HepG2 (cell line): ENCODE measurements around the gene PDCD2L. TPM values are rescaled to one million over a fixed set of nuclear protein-coding genes. Genes with fewer than 3 reads are reported as not detected.

Source experiments
- CAMTA2 ChIP-seq: sonication (generic); formaldehyde crosslinking; IDR thresholded peaks from 2 replicates; pipeline ENCODE4 v1.4.0; 2020; ENCODE audit warnings: mild to moderate bottlenecking, missing genetic modification reagents, borderline replicate concordance
- CCDC6 ChIP-seq: sonication (generic); formaldehyde crosslinking; IDR thresholded peaks from 2 replicates; pipeline ENCODE4 v1.8.1; 2022; ENCODE audit warnings: mild to moderate bottlenecking, missing genetic modification reagents, moderate library complexity
- CENPT ChIP-seq: sonication (generic); formaldehyde crosslinking; IDR thresholded peaks from 2 replicates; pipeline ENCODE4 v1.8.0; 2022; ENCODE audit warnings: low read depth, mild to moderate bottlenecking, moderate library complexity, missing genetic modification reagents
- CHD2 ChIP-seq: IDR thresholded peaks from 2 replicates; pipeline ENCODE4 v1.6.1; 2011; ENCODE audit warnings: low read depth, low read length, improper control_type of control experiment
- DPF2 ChIP-seq: sonication (generic); formaldehyde crosslinking; IDR thresholded peaks from 2 replicates; pipeline ENCODE4 v1.4.0; 2020; ENCODE audit warnings: mild to moderate bottlenecking, low read depth, missing genetic modification reagents, borderline replicate concordance
- ELF3 ChIP-seq: IDR thresholded peaks from 2 replicates; pipeline ENCODE4 v1.6.1; 2016; ENCODE audit warnings: missing genetic modification reagents, missing compliant biosample characterization
- GABPA ChIP-seq, 2 experiments: IDR thresholded peaks; 2 replicates each; pipeline ENCODE4 v1.6.1; 2011 to 2016; ENCODE audit warnings: low read depth in 2 of 2, low read length in 1 of 2, missing biosample characterization in 1 of 2, missing genetic modification characterization in 1 of 2
- JARID2 ChIP-seq: sonication (generic); formaldehyde crosslinking; IDR thresholded peaks from 2 replicates; pipeline ENCODE4 v1.8.1; 2023; ENCODE audit warnings: missing genetic modification reagents, inconsistent platforms; ENCODE audit not compliant: insufficient replicate concordance
- NRL ChIP-seq: sonication (generic); formaldehyde crosslinking; IDR thresholded peaks from 2 replicates; pipeline ENCODE4 v1.5.0; 2020; ENCODE audit warnings: missing genetic modification reagents, mild to moderate bottlenecking, moderate library complexity, borderline replicate concordance
- PAF1 ChIP-seq: IDR thresholded peaks from 2 replicates; pipeline ENCODE4 v1.6.1; 2016; ENCODE audit warnings: missing genetic modification reagents, missing compliant biosample characterization
- RXRA ChIP-seq: sonication (generic); formaldehyde crosslinking; IDR thresholded peaks from 2 replicates; pipeline ENCODE4 v1.5.1; 2020; ENCODE audit warnings: missing genetic modification reagents
- TOPORS ChIP-seq: sonication (generic); formaldehyde crosslinking; IDR thresholded peaks from 2 replicates; pipeline ENCODE4 v1.8.0; 2023; ENCODE audit warnings: mild to moderate bottlenecking, missing genetic modification reagents
- TSC22D2 ChIP-seq: sonication (generic); formaldehyde crosslinking; IDR thresholded peaks from 2 replicates; pipeline ENCODE4 v1.5.1; 2020; ENCODE audit warnings: missing genetic modification reagents, mild to moderate bottlenecking, borderline replicate concordance
- ZNF891 ChIP-seq: sonication (generic); formaldehyde crosslinking; IDR thresholded peaks from 2 replicates; pipeline ENCODE4 v1.5.0; 2020; ENCODE audit warnings: mild to moderate bottlenecking, missing genetic modification reagents
- polyA plus RNA-seq, 8 experiments: library from polyadenylated mRNA; depleted of rRNA in 3 of 8; stranded (reverse) in 7 of 8; unstranded in 1 of 8; fragments of >200 nt; fragmentation: Illumina TruSeq in 4 of 8; extraction: Trizol in 4 of 8; gene quantifications; 2 replicates each; pipeline versions ENCODE4 v1.2.1 to v1.2.3, GENCODE V29; 2011 to 2016; ENCODE audit warnings: low read depth in 4 of 8, missing spikeins in 1 of 8, mixed read lengths in 1 of 8; ENCODE audit not compliant: insufficient read depth in 1 of 8
- total RNA-seq, 5 experiments: library from RNA; depleted of rRNA; stranded (reverse); fragments of >200 nt; fragmentation: Illumina TruSeq; extraction: Trizol; gene quantifications; 2 replicates each; pipeline ENCODE4 v1.2.3, GENCODE V29; 2016; ENCODE audit warnings: low read depth in 1 of 5
- TF ChIP-seq, protein P1 (sequence below): sonication (generic); formaldehyde crosslinking; IDR thresholded peaks from 2 replicates; pipeline ENCODE4 v1.4.0; 2020; ENCODE audit warnings: mild to moderate bottlenecking, missing genetic modification reagents
- TF ChIP-seq, protein P2 (sequence below): sonication (generic); formaldehyde crosslinking; IDR thresholded peaks from 2 replicates; pipeline ENCODE4 v1.4.0; 2020; ENCODE audit warnings: missing genetic modification reagents, borderline replicate concordance
- TF ChIP-seq, protein P3 (sequence below): sonication (generic); formaldehyde crosslinking; IDR thresholded peaks from 2 replicates; pipeline ENCODE4 v1.4.0; 2020; ENCODE audit warnings: missing genetic modification reagents, mild to moderate bottlenecking, borderline replicate concordance
- TF ChIP-seq, protein P4 (sequence below): IDR thresholded peaks from 2 replicates; pipeline ENCODE4 v1.4.0; 2020; ENCODE audit warnings: mild to moderate bottlenecking, missing genetic modification reagents

Gene PDCD2L
- total and polyA plus RNA-seq, 2 of the 13 experiments (the other 11 are each of a cell fraction or from before 2014, with no cell fraction given), result 29.3 to 35.2 TPM

DNA sequence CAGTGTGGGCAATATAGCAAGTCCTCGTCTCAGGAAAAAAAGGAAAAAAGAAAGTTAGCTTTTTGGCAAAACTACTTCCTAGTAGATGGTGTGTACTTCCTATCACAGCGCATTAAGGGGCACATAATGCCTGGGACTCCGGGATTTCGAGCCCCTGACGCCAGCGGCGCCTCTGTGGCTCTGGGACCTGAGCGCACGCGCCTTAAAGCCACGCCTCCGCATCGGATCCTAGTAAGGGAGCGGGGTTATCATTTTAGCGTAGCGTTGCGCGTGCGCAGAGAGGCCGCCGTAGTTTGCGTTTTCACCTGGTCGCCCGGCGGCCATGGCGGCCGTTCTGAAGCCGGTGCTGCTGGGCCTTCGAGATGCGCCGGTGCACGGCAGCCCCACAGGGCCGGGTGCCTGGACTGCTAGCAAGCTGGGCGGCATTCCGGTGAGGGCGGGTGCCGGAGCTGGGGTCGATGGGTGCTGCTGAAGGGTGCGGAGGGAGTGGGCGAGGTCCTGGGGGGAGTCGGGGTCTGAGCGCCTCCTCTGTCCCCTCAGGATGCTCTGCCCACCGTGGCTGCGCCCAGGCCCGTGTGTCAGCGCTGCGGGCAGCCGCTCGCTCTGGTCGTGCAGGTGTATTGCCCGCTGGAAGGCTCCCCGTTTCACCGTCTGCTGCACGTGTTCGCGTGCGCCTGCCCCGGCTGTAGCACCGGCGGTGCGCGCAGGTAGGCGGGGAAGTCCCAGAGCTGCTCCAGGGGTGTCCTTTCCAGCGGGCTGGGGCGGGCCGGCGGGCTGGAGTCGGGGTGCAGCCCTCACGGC is at the start of gene PDCD2L (continued):
- TF ChIP-seq, protein P1, sequence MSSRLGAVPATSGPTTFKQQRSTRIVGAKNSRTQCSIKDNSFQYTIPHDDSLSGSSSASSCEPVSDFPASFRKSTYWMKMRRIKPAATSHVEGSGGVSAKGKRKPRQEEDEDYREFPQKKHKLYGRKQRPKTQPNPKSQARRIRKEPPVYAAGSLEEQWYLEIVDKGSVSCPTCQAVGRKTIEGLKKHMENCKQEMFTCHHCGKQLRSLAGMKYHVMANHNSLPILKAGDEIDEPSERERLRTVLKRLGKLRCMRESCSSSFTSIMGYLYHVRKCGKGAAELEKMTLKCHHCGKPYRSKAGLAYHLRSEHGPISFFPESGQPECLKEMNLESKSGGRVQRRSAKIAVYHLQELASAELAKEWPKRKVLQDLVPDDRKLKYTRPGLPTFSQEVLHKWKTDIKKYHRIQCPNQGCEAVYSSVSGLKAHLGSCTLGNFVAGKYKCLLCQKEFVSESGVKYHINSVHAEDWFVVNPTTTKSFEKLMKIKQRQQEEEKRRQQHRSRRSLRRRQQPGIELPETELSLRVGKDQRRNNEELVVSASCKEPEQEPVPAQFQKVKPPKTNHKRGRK, result no peak
- peak; percentile 39 for TF ChIP-seq ELF3 (CRISPR knock-in tag)
- no peak; the same call in 1 of the 2 replicates for TF ChIP-seq TOPORS (CRISPR knock-in tag)
- TF ChIP-seq, protein P2, sequence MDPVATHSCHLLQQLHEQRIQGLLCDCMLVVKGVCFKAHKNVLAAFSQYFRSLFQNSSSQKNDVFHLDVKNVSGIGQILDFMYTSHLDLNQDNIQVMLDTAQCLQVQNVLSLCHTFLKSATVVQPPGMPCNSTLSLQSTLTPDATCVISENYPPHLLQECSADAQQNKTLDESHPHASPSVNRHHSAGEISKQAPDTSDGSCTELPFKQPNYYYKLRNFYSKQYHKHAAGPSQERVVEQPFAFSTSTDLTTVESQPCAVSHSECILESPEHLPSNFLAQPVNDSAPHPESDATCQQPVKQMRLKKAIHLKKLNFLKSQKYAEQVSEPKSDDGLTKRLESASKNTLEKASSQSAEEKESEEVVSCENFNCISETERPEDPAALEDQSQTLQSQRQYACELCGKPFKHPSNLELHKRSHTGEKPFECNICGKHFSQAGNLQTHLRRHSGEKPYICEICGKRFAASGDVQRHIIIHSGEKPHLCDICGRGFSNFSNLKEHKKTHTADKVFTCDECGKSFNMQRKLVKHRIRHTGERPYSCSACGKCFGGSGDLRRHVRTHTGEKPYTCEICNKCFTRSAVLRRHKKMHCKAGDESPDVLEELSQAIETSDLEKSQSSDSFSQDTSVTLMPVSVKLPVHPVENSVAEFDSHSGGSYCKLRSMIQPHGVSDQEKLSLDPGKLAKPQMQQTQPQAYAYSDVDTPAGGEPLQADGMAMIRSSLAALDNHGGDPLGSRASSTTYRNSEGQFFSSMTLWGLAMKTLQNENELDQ (CRISPR knock-in tag), result no peak
- TF ChIP-seq PAF1, result no peak
- TF ChIP-seq CAMTA2, result no peak
- no peak for TF ChIP-seq JARID2 (CRISPR knock-in tag)
- no peak for TF ChIP-seq CENPT (CRISPR knock-in tag)
- no peak for TF ChIP-seq RXRA (CRISPR knock-in tag)
- no peak for TF ChIP-seq DPF2
- peak; percentile 74; the same call in 1 of the 2 replicates for TF ChIP-seq CCDC6 (CRISPR knock-in tag)
- TF ChIP-seq GABPA (IDR thresholded peaks at IDR 0.05; ENCODE audit: low read depth, low read length), result no peak
- no peak for TF ChIP-seq GABPA (CRISPR knock-in tag; IDR thresholded peaks at IDR 0.05; ENCODE audit: low read depth)
- no peak for TF ChIP-seq CHD2
- peak; percentile 88 for TF ChIP-seq NRL (CRISPR knock-in tag)
- TF ChIP-seq ZNF891 (CRISPR knock-in tag), result peak; percentile 63
- no peak for TF ChIP-seq TSC22D2 (CRISPR knock-in tag)
- TF ChIP-seq, protein P3, sequence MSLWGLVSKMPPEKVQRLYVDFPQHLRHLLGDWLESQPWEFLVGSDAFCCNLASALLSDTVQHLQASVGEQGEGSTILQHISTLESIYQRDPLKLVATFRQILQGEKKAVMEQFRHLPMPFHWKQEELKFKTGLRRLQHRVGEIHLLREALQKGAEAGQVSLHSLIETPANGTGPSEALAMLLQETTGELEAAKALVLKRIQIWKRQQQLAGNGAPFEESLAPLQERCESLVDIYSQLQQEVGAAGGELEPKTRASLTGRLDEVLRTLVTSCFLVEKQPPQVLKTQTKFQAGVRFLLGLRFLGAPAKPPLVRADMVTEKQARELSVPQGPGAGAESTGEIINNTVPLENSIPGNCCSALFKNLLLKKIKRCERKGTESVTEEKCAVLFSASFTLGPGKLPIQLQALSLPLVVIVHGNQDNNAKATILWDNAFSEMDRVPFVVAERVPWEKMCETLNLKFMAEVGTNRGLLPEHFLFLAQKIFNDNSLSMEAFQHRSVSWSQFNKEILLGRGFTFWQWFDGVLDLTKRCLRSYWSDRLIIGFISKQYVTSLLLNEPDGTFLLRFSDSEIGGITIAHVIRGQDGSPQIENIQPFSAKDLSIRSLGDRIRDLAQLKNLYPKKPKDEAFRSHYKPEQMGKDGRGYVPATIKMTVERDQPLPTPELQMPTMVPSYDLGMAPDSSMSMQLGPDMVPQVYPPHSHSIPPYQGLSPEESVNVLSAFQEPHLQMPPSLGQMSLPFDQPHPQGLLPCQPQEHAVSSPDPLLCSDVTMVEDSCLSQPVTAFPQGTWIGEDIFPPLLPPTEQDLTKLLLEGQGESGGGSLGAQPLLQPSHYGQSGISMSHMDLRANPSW (CRISPR knock-in tag), result peak; percentile 63; the same call in 1 of the 2 replicates
- TF ChIP-seq, protein P4, sequence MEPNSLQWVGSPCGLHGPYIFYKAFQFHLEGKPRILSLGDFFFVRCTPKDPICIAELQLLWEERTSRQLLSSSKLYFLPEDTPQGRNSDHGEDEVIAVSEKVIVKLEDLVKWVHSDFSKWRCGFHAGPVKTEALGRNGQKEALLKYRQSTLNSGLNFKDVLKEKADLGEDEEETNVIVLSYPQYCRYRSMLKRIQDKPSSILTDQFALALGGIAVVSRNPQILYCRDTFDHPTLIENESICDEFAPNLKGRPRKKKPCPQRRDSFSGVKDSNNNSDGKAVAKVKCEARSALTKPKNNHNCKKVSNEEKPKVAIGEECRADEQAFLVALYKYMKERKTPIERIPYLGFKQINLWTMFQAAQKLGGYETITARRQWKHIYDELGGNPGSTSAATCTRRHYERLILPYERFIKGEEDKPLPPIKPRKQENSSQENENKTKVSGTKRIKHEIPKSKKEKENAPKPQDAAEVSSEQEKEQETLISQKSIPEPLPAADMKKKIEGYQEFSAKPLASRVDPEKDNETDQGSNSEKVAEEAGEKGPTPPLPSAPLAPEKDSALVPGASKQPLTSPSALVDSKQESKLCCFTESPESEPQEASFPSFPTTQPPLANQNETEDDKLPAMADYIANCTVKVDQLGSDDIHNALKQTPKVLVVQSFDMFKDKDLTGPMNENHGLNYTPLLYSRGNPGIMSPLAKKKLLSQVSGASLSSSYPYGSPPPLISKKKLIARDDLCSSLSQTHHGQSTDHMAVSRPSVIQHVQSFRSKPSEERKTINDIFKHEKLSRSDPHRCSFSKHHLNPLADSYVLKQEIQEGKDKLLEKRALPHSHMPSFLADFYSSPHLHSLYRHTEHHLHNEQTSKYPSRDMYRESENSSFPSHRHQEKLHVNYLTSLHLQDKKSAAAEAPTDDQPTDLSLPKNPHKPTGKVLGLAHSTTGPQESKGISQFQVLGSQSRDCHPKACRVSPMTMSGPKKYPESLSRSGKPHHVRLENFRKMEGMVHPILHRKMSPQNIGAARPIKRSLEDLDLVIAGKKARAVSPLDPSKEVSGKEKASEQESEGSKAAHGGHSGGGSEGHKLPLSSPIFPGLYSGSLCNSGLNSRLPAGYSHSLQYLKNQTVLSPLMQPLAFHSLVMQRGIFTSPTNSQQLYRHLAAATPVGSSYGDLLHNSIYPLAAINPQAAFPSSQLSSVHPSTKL (CRISPR knock-in tag), result no peak
